Activated CD4-positive, alpha-beta T cell treated with anti-CD3 and anti-CD28 coated beads for 36 hours (primary cell): ENCODE data around the gene DIDO1. TPM values are rescaled to one million over a fixed set of nuclear protein-coding genes. Genes with fewer than 3 reads are reported as not detected.

Experiments used
- ATAC-seq: fragments of 200-7000 bp; cut with Tn5 transposase; one replicate; pipeline ENCODE4 v1.10.0; 2021; ENCODE audit warnings: mild to moderate bottlenecking, moderate library complexity
- CTCF ChIA-PET: fragments of 350-600 bp; sonication (Branson Sonifier 250); formaldehyde crosslinking; loops from one replicate; lab custom pipeline; 2021; ENCODE audit warnings: antibody characterized with exemption; lab: Charles Lee
- POLR2A ChIA-PET: fragments of 350-600 bp; sonication (Branson Sonifier 250); formaldehyde crosslinking; loops from one replicate; lab custom pipeline; 2021; ENCODE audit warnings: antibody characterized with exemption, inconsistent platforms; lab: Charles Lee
- DNase-seq: peaks from one replicate; pipeline ENCODE4 v3.0.0-alpha.2; 2020
- H3K27ac Mint-ChIP-seq: one replicate; pipeline ENCODE4 v1.8.0; 2021; ENCODE audit warnings: mixed read lengths
- H3K27me3 Mint-ChIP-seq: one replicate; pipeline ENCODE4 v1.8.0; 2021; ENCODE audit warnings: mixed read lengths
- H3K36me3 Mint-ChIP-seq: one replicate; pipeline ENCODE4 v1.8.0; 2021; ENCODE audit warnings: low read depth, mixed read lengths
- H3K4me1 Mint-ChIP-seq: one replicate; pipeline ENCODE4 v1.8.0; 2021; ENCODE audit warnings: mixed read lengths
- H3K4me3 Mint-ChIP-seq: one replicate; pipeline ENCODE4 v1.8.0; 2021; ENCODE audit warnings: mild to moderate bottlenecking, moderate library complexity, mixed read lengths
- H3K9me3 Mint-ChIP-seq: one replicate; pipeline ENCODE4 v1.8.0; 2021; ENCODE audit warnings: low read depth, mixed read lengths
- intact Hi-C, 2 experiments: fragments of 100-400 bp; cut with DNase I in 1 of 2; cut with micrococcal nuclease in 1 of 2; formaldehyde crosslinking; loops; one replicate each; pipeline versions ENCODE4 v1.14.2 to v1.15.1; 2022 to 2024; cut with DNase I, micrococcal nuclease
- total RNA-seq, 2 experiments: library from RNA; stranded (reverse); gene quantifications; one replicate each; pipeline ENCODE4 v1.2.3, GENCODE V29; 2021

DIDO1 gene
- total RNA-seq, 2 experiments from 2014 or later, result 43.7 to 49.7 TPM

- CTCF ChIA-PET, result interaction anchor here (0.7 kb wide), 1 partner anchor 127 kb away, joined by 5 read pairs; no protein-coding TSS in a partner anchor
- Mint-ChIP-seq H3K4me3 (no peak overlapping the region), H3K9me3 (no peaks in the 10 kb centered on the region), H3K27me3 (no peaks in the 10 kb centered on the region), H3K36me3 (peaks cover 13% of the 10 kb centered on the region), H3K27ac (no peak overlapping the region), H3K4me1 (peaks cover 9% of the 10 kb centered on the region)
- ATAC-seq, result no peak
- POLR2A ChIA-PET, result no interaction called here
- intact Hi-C loops, result no loop called here
- no peak for DNase-seq
Observed at GRCh38 chr20:62881662-62882395, 44.5 kb downstream of the DIDO1 start.

GRCh38 chr20:62880935-62881661 lies 45.2 kb downstream of the DIDO1 start:
- H3K4me1 Mint-ChIP-seq, result peaks cover 5% of the 10 kb centered on the region
- ChIA-PET POLR2A (no interaction called here), CTCF (interaction anchor here (0.7 kb wide), 1 partner anchor 128 kb away, joined by 5 read pairs; no protein-coding TSS in a partner anchor)
- no peak for ATAC-seq
- intact Hi-C loops, result no loop called here
- H3K36me3 Mint-ChIP-seq, result peaks cover 7% of the 10 kb centered on the region
- no peak overlapping the region for H3K27ac Mint-ChIP-seq
- no peak overlapping the region for H3K4me3 Mint-ChIP-seq
- no peaks in the 10 kb centered on the region for H3K9me3 Mint-ChIP-seq
- no peaks in the 10 kb centered on the region for H3K27me3 Mint-ChIP-seq
- DNase-seq, result no peak

- no peak for DNase-seq
- H3K36me3 Mint-ChIP-seq, result peaks cover 7% of the 10 kb centered on the region
- peaks cover 8% of the 10 kb centered on the region for H3K4me1 Mint-ChIP-seq
- H3K27ac Mint-ChIP-seq, result no peak overlapping the region
- H3K9me3 Mint-ChIP-seq, result no peaks in the 10 kb centered on the region
- no peak for ATAC-seq
- ChIA-PET CTCF (no interaction called here), POLR2A (no interaction called here)
- no peak overlapping the region for H3K4me3 Mint-ChIP-seq
- intact Hi-C loops, result no loop called here
- H3K27me3 Mint-ChIP-seq, result no peaks in the 10 kb centered on the region
Observed at GRCh38 chr20:62880147-62880934, 46.0 kb downstream of the DIDO1 start.

- ATAC-seq, result no peak
- CTCF ChIA-PET, result interaction anchor here (1.0 kb wide), 1 partner anchor 9 kb away, joined by 3 read pairs; no protein-coding TSS in a partner anchor
- Mint-ChIP-seq H3K9me3 (no peaks in the 10 kb centered on the region), H3K4me3 (no peak overlapping the region), H3K36me3 (peaks cover 7% of the 10 kb centered on the region), H3K4me1 (peaks cover 11% of the 10 kb centered on the region), H3K27ac (no peak overlapping the region), H3K27me3 (no peaks in the 10 kb centered on the region)
- POLR2A ChIA-PET, result no interaction called here
- no peak for DNase-seq
- intact Hi-C loops, result no loop called here
Observed at GRCh38 chr20:62879275-62880146, 46.8 kb downstream of the DIDO1 start.

GRCh38 chr20:62878244-62879038 lies 47.9 kb downstream of the DIDO1 start:
- Mint-ChIP-seq H3K4me1 (peaks cover 20% of the 10 kb centered on the region), H3K9me3 (no peaks in the 10 kb centered on the region), H3K36me3 (peaks cover 7% of the 10 kb centered on the region), H3K27ac (no peak overlapping the region), H3K27me3 (no peaks in the 10 kb centered on the region), H3K4me3 (no peak overlapping the region)
- ChIA-PET POLR2A (no interaction called here), CTCF (interaction anchor here (0.6 to 1.0 kb wide), 2 partner anchors 10 to 905 kb away, joined by 3 read pairs; no protein-coding TSS in a partner anchor)
- ATAC-seq, result no peak
- DNase-seq, result no peak
- intact Hi-C loops, result no loop called here

- H3K27ac Mint-ChIP-seq, result peak overlapping the region; percentile 13
- H3K27me3 Mint-ChIP-seq, result no peaks in the 10 kb centered on the region
- intact Hi-C loops, result no loop called here
- no peaks in the 10 kb centered on the region for H3K9me3 Mint-ChIP-seq
- DNase-seq (no peak), ATAC-seq (peak; percentile 17)
- peaks cover 6% of the 10 kb centered on the region for H3K36me3 Mint-ChIP-seq
- ChIA-PET POLR2A (interaction anchor here (0.6 kb wide), 1 partner anchor 321 kb away, joined by 4 read pairs; no protein-coding TSS in a partner anchor), CTCF (interaction anchor here (0.6 to 0.9 kb wide), 3 partner anchors 15 to 906 kb away, joined by 3 to 5 read pairs (median 3); partner anchors contain the start of gene TCFL5)
- H3K4me3 Mint-ChIP-seq, result no peak overlapping the region
- H3K4me1 Mint-ChIP-seq, result peaks cover 22% of the 10 kb centered on the region
Observed at GRCh38 chr20:62876902-62877816, 49.1 kb downstream of the DIDO1 start.

- Mint-ChIP-seq H3K36me3 (peaks cover 2% of the 10 kb centered on the region), H3K27me3 (no peaks in the 10 kb centered on the region), H3K4me1 (peaks cover 22% of the 10 kb centered on the region), H3K9me3 (no peaks in the 10 kb centered on the region), H3K27ac (no peak overlapping the region), H3K4me3 (no peak overlapping the region)
- ATAC-seq (no peak), DNase-seq (no peak)
- POLR2A ChIA-PET, result interaction anchor here (0.6 to 1.6 kb wide), 2 partner anchors 96 to 321 kb away, joined by 4 read pairs; no protein-coding TSS in a partner anchor
- intact Hi-C loops, result no loop called here
- CTCF ChIA-PET, result interaction anchor here (0.8 to 1.0 kb wide), 3 partner anchors 15 to 209 kb away, joined by 3 to 5 read pairs (median 3); partner anchors contain the start of gene TCFL5
Observed at GRCh38 chr20:62876501-62876901, 49.8 kb downstream of the DIDO1 start.

- peak; percentile 50 for DNase-seq
- Mint-ChIP-seq H3K36me3 (no peaks in the 10 kb centered on the region), H3K9me3 (no peaks in the 10 kb centered on the region), H3K4me3 (no peak overlapping the region), H3K27me3 (peaks cover 1% of the 10 kb centered on the region), H3K4me1 (peaks cover 22% of the 10 kb centered on the region), H3K27ac (no peak overlapping the region)
- POLR2A ChIA-PET, result interaction anchor here (0.6 to 1.6 kb wide), 2 partner anchors 14 to 97 kb away, joined by 4 read pairs; partner anchors contain the start of gene TCFL5
- CTCF ChIA-PET, result interaction anchor here (0.8 to 1.3 kb wide), 5 partner anchors 26 to 208 kb away, joined by 3 to 5 read pairs (median 3); no protein-coding TSS in a partner anchor
- peak; percentile 61 for ATAC-seq
- intact Hi-C loops, result no loop called here
Observed at GRCh38 chr20:62875419-62876361, 50.6 kb downstream of the DIDO1 start.
